ENCODE measurements around the gene ASB1.

GRCh38 chr2:238483021-238483420 is 56.3 kb downstream of the ASB1 start:
- TF ChIP-seq TSHZ2 (CRISPR knock-in tag; IDR thresholded peaks at IDR 0.05): no peak
- TF ChIP-seq TCF4 (CRISPR knock-in tag; IDR thresholded peaks at IDR 0.05; ENCODE audit: borderline replicate concordance): no peak
- TF ChIP-seq BACH2 (CRISPR knock-in tag; IDR thresholded peaks at IDR 0.05; ENCODE audit: borderline replicate concordance): no peak
- no peak for TF ChIP-seq SNAI2 (CRISPR knock-in tag; IDR thresholded peaks at IDR 0.05)
- no peak for TF ChIP-seq ZNF8 (CRISPR knock-in tag; IDR thresholded peaks at IDR 0.05)
- TF ChIP-seq ARNTL (CRISPR knock-in tag; IDR thresholded peaks at IDR 0.05; ENCODE audit: borderline replicate concordance, low read depth): no peak
